Large intestine (tissue), 3 donors: ENCODE data around the gene PMEL. TPM values are rescaled to one million over a fixed set of nuclear protein-coding genes. Genes with fewer than 3 reads are reported as not detected.
A peak's percentile ranks its signal among the peaks of the same experiment; 100 is the strongest.
"Not testable (repeated sequence)": the region's sequence is repeated elsewhere in the genome, so short reads cannot be mapped to it uniquely, and the experiment has no call there.

Experiments used
- DNase-seq, 2 donors: peaks; one replicate each; pipeline versions ENCODE4 v3.0.0 to v3.0.0-alpha.2; 2013
- H3K27ac ChIP-seq: one replicate; pipeline ENCODE4 v1.5.1; 2013; ENCODE audit warnings: low read length
- H3K27me3 ChIP-seq: 2 replicates; pipeline ENCODE4 v1.6.1; 2013; ENCODE audit warnings: low read length; ENCODE audit not compliant: control insufficient read depth, insufficient read depth
- H3K36me3 ChIP-seq: 2 replicates; pipeline ENCODE4 v1.6.1; 2013; ENCODE audit warnings: low read length; ENCODE audit not compliant: control insufficient read depth, insufficient read depth
- H3K4me1 ChIP-seq: one replicate; pipeline ENCODE4 v1.6.1; 2013; ENCODE audit warnings: low read length; ENCODE audit not compliant: control insufficient read depth, insufficient read depth
- H3K4me3 ChIP-seq: one replicate; pipeline ENCODE4 v1.5.1; 2013; ENCODE audit warnings: low read length
- H3K9me3 ChIP-seq: one replicate; pipeline ENCODE4 v1.6.1; 2013; ENCODE audit warnings: mild to moderate bottlenecking, low read depth, low read length, moderate library complexity; ENCODE audit not compliant: control insufficient read depth
- WGBS: methylation state at CpG from one replicate; pipeline ENCODE4 v1.1.5; 2013; ENCODE audit warnings: low lambda C conversion rate; ENCODE audit not compliant: insufficient coverage; 5-methylcytosine and 5-hydroxymethylcytosine counted together
- polyA plus RNA-seq: library from polyadenylated mRNA; unstranded; fragments of 120-200 nt; gene quantifications from one replicate; pipeline ENCODE4 v1.2.1, GENCODE V29; 2013

Gene PMEL
- polyA plus RNA-seq, 1 donor, result 5.7 TPM

DNA sequence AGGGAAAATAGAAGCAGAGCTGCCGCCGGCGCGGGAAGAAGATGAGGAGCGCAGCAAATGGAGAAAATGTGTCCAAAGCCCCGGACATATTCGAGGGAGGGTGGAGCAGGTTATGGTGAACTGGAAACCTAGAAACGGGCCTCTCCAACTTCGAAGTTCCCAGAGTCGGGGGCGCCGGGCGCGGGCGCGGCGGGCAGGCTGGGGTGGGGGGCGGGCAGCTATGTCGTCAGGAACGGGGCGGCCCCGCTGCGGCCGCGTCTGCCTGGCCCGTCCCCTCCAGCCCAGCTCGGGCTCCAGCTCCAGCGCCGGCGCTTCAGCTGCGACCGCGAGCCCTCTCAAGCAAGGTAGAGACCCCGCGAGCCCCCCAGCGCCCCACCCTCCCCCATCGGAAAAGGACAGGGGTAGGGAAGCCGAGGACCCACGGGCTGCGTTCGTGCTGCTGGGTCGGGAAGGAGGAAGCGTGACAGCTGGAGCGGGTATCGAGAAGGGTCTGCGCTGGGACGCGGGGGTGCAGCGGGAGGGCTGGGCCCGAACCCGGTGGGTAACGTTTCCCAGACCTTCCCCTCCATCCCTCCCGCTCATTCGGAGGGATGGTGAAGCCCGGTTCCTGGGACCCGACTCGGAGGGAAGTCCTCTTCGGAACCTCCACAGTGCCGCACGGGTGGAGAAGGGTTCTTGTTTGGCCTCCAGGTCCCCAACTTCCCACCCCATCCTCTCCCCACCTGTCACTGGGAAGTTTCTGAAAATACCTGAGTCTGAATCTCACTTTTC lies 33.9 kb downstream of the PMEL start:
- Histone ChIP-seq H3K4me1 (peaks cover 35% of the 10 kb centered on the region), H3K9me3 (no peaks in the 10 kb centered on the region), H3K36me3 (no peaks in the 10 kb centered on the region), H3K27me3 (peaks cover 11% of the 10 kb centered on the region), H3K4me3 (peak overlapping the region; percentile 50), H3K27ac (peak overlapping the region; percentile 71)
- DNase-seq, result peak; percentile 48 to 54
- WGBS, result no CpG with 5 or more reads among the region's 60 CpGs

DNA sequence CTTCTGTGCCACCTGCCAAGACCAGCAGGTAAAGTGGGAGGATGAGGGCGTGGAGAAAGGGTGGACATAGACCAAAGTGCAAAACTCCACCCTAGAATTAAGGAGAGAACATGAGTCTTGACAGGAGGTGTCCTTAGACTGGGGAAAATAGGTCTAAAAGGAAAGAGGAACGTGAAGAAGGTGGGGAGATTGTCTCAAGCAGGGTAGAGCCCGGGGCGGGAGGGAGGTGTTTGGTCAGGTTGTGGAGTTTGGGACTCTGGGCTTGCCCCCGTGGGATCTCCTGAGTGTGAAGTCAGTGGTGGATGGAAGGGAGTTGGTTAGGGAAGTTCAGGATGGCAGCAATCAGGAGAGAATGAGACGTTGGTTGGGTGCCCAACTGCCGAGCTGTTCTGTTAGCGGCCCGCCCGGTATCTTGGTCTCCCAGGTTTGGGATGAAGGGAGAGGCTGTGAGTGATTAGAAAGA lies 34.5 kb downstream of the PMEL start:
- peak overlapping the region; percentile 50 for H3K4me3 ChIP-seq
- H3K9me3 ChIP-seq, result no peaks in the 10 kb centered on the region
- peak in 1 of 2 donors; percentile 61 for DNase-seq
- peaks cover 35% of the 10 kb centered on the region for H3K4me1 ChIP-seq
- peak overlapping the region; percentile 71 for H3K27ac ChIP-seq
- 17% methylated on average over 3 of the region's 10 CpGs for WGBS
- peaks cover 9% of the 10 kb centered on the region for H3K27me3 ChIP-seq
- no peaks in the 10 kb centered on the region for H3K36me3 ChIP-seq

DNA sequence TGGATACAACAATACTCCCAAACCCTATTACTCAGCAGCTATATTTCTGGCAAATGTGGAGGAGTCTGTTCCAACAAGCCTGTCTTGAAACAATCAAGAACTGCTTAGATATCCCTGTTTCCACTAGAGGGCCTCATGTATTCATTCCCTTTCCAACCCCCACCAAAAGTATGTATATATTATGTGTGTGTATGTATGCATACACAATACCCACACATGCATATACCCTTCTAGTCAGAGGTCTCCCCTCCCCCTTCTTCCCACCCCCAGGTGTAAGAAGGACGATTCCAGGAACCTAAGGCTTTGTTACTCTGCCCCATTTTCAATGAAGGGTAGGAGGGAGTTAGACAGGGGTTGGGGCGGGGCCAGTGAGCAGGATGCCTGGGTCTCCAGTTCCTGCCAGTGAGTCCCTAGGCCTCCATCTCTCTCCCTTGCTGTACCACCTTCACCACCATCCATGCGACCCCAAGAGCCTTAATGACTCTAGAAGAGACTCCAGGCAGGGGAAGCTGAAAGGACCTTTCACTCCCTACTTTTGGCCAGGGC lies 35.0 kb downstream of the PMEL start, which contains the start of gene DGKA:
DGKA (plus strand) TSS at position 392 of the 546 bp plus-strand sequence. CDS start 5,342 bp downstream, outside the sequence.
- peaks cover 7% of the 10 kb centered on the region for H3K27me3 ChIP-seq
- peak; percentile 49 to 80 for DNase-seq
- peak within 1 kb of the TSS; percentile 50 for H3K4me3 ChIP-seq
- no peaks in the 10 kb centered on the region for H3K9me3 ChIP-seq
- H3K4me1 ChIP-seq, result peaks cover 35% of the 10 kb centered on the region
- H3K36me3 ChIP-seq, result no peaks in the 10 kb centered on the region
- no CpG with 5 or more reads among the region's 3 CpGs for WGBS
- peak within 1 kb of the TSS; percentile 71 for H3K27ac ChIP-seq

DNA sequence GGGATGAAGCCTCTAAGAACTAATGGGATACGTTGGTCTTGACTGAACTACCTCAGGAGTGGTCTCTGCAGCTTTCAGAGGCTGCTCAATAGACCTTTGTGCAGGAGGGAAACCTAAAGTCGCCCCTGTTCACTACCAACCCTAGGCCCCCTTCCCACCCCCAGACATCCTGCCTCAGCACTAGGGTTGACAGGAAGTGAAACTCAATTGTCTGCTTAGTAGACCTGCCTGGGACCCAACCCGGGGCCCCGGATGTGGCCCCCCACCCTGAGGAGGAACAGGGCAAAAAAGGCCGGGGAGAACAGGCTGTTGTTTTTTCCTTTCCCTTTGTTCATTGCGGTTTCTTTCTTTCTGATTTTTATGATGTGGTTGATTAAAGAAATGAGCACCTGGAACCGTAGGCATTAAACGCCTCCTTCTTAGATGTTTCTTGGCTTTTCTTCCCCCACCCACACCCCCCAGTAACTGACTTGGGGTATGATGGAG lies 36.5 kb downstream of the PMEL start:
- Histone ChIP-seq H3K4me3 (no peak overlapping the region), H3K36me3 (peaks cover 4% of the 10 kb centered on the region), H3K27me3 (no peaks in the 10 kb centered on the region), H3K4me1 (peaks cover 35% of the 10 kb centered on the region), H3K9me3 (no peaks in the 10 kb centered on the region), H3K27ac (peak overlapping the region; percentile 44)
- peak in 1 of 2 donors; percentile 26 for DNase-seq
- no CpG with 5 or more reads among the region's 8 CpGs for WGBS

DNA sequence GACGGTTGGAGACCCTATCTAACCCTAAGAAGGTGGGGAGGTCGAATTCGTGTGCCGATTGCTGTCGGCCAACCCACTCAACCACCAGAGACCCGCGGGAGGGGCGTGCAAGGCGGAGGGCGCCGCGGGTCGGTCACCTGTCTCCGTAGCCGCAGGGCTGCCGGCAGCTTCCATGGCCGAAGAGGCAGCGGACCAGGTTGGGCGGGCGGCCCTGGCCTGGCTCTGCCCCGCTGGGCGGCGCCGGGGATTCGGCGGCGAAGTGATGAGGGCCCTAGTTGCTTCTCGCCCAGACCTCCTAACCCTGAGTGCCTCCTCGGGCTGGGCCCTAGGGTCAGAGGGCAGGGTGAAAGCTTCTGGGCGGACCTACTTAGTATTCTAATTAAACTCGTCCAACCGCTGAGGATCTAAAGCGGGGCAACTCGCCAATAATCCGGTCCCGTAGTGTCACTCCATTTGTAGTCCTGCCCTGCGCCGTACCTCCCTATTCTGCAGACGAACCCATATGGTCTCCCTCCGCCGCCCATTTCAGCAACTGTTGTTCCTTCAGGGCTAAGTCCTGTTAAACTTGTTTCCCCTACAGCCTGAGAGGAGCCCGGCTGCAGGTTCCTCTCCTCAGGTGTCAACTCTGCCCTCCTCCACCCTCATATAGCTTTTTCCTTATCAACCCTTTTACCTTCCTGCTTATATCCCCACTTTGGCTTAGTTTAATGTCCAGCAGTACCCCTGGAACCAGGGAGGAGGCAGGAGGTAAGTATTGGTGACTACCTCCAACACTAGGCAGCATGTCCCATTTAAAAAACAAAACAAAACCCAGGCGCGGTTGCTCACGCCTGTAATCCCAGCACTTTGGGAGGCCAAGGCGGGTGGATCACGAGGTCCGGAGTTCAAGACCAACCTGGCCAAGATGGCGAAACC lies 38.0 kb downstream of the PMEL start, which contains the start of gene PYM1:
PYM1 (minus strand) TSS at position 307 of the 915 bp plus-strand sequence; CDS start at position 174, 133 bp downstream.
- H3K36me3 ChIP-seq, result peaks cover 4% of the 10 kb centered on the region
- no peaks in the 10 kb centered on the region for H3K27me3 ChIP-seq
- H3K4me1 ChIP-seq, result peaks cover 24% of the 10 kb centered on the region
- WGBS, result 0% methylated on average over 4 of the region's 49 CpGs
- peak within 1 kb of the TSS; percentile 93 for H3K4me3 ChIP-seq
- peak; percentile 59 to 84 for DNase-seq
- no peaks in the 10 kb centered on the region for H3K9me3 ChIP-seq
- H3K27ac ChIP-seq, result peak within 1 kb of the TSS; percentile 98

DNA sequence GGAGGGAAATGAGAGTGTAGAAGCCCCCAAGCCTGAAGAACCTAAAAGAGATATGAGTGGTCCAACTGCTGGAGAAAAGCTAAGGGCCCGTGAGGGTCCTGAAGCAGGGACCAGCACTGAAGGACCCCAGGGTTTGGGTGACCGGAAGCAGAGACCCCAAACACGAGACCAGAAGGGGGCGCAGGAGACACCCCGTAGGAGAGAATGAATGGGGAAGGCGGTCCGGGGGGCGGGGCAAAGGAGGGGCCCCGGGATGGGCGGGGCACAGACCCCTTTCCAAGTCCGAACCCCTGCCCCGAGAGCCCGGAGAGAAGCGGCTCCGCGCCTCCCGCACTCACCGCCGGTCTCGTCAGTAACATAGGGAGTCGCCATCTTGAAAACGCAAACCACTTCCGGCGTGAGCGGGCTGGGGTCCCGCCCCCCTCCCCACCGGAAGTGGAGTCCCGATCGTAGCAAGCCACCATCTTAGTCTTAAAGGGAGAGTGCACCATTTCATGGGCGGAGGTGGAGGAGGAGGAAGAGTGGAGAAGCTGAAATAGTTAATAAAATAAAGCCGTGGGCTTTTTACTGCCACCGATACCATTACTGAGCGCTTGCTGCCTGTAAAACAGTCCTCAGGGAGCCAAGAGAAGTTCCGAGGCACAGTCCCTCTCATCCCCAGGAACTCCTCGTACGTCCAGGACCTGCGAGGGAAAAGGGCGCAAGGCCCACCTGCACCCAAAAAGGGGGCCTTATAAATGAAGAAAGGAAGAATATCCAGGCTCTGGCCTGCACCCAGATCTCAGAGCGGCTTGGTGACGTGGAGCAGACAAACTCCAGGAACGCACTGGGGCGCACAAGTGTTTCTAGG lies 38.9 kb downstream of the PMEL start:
- no CpG with 5 or more reads among the region's 42 CpGs for WGBS
- H3K27ac ChIP-seq, result peak overlapping the region; percentile 98
- peaks cover 24% of the 10 kb centered on the region for H3K4me1 ChIP-seq

DNA sequence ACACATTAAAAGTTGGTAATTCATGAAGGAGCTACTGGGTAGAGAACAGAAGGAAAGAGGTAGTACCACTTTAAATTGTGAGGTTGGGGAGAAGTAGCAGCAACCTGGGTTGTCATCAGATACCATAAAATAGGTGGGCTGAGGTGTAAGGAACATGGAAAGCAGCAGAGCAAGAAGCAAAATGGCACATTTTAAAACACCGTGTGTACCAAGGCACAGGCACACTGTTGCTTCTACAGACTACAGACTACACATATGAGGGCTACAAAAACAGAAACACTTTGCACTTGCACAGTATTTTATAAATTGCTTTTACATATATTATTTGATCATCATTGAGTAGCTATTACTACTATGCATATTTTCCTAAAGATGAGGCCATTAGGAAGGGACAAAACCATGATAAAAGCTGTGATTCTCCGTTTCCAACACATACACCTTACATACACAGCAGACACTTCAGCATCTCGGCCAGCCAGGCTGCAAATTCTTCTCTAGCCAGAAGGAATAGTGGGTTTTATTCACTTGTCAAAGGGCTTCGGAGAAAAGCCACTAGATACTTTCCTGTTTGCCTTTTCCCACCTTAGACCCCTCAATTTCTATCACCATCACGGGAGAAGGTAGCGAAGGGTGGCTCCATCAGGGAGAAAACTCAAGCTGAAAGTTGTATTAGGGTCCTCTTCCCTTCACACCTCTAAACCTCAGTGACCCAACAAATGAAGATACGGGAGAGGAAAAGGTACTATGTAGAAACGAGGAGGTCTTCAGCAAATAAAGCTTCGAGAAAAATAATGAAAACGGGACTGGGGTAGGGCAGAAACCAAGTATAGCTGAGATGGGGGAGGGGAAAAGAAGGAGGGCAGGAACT lies 39.7 kb downstream of the PMEL start:
- WGBS, result no CpG with 5 or more reads among the region's 10 CpGs
- Histone ChIP-seq H3K4me1 (peaks cover 21% of the 10 kb centered on the region), H3K27ac (peak overlapping the region; percentile 98), H3K4me3 (peak overlapping the region; percentile 93), H3K9me3 (no peaks in the 10 kb centered on the region), H3K36me3 (peaks cover 13% of the 10 kb centered on the region), H3K27me3 (no peaks in the 10 kb centered on the region)
- DNase-seq, result no peak

More for the DNA sequence above, 38.9 kb downstream of the PMEL start:
- Histone ChIP-seq H3K9me3 (no peaks in the 10 kb centered on the region), H3K27me3 (no peaks in the 10 kb centered on the region), H3K36me3 (peaks cover 12% of the 10 kb centered on the region), H3K4me3 (peak overlapping the region; percentile 93)
- peak; percentile 93 to 97 for DNase-seq

DNA sequence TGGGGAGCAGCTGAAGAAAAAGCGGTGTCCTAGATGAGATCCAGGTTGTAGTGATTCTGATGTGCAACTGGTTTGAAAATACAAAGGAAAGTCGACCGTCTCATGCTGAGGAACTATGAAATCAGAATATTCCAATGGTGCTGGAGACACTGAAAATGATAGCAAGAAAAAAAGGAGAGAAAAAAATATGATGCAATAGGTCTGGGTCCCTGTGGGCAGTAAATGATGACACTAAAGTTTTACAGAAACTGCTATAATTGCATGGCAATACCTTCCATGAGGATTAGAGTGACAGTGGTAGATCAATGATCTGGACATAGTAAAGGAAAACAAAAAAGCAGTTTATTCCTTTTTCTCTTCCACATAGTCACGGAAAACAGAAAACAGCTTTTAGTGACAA lies 40.5 kb downstream of the PMEL start:
- DNase-seq, result no peak
- Histone ChIP-seq H3K9me3 (no peaks in the 10 kb centered on the region), H3K36me3 (peaks cover 13% of the 10 kb centered on the region), H3K27me3 (no peaks in the 10 kb centered on the region), H3K4me1 (peaks cover 13% of the 10 kb centered on the region), H3K27ac (no peak overlapping the region), H3K4me3 (no peak overlapping the region)
- WGBS, result 92% methylated on average over 4 of the region's 4 CpGs

DNA sequence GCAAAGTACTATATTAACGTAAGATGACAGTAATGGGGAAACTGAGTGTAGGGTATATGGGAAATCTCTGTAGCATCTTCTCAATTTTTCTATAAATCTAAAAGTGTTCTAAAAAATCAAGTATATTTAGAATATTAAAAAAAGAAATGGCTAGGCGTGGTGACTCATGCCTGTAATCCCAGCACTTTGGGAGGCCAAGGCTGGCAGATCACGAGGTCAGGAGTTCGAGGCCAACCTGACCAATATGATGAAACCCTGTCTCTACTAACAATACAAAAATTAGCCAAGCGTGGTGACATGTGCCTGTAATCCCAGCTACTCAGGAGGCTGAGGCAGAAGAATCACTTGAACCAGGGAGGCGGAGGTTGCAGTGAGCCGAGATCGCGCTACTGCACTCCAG lies 42.2 kb downstream of the PMEL start:
- H3K27me3 ChIP-seq, H3K4me3 ChIP-seq, H3K9me3 ChIP-seq, H3K27ac ChIP-seq, DNase-seq, H3K4me1 ChIP-seq: not testable (repeated sequence)
- peaks cover 13% of the 10 kb centered on the region for H3K36me3 ChIP-seq
- WGBS, result 97% methylated on average over 6 of the region's 9 CpGs
